HepG2 (cell line): ENCODE measurements around the gene PSRC1. TPM values are rescaled to one million over a fixed set of nuclear protein-coding genes. Genes with fewer than 3 reads are reported as not detected.

ENCODE experiments used
- CENPX ChIP-seq: sonication (generic); formaldehyde crosslinking; IDR thresholded peaks from 2 replicates; pipeline ENCODE4 v1.9.0; 2021; ENCODE audit warnings: mild to moderate bottlenecking, missing genetic modification reagents, moderate library complexity
- FOXC1 ChIP-seq: sonication (generic); formaldehyde crosslinking; IDR thresholded peaks from 2 replicates; pipeline ENCODE4 v1.8.0; 2022; ENCODE audit warnings: mild to moderate bottlenecking, missing genetic modification reagents, borderline replicate concordance
- FUBP1 ChIP-seq: sonication (generic); formaldehyde crosslinking; IDR thresholded peaks from 2 replicates; pipeline ENCODE4 v1.5.1; 2020; ENCODE audit warnings: missing genetic modification reagents, mild to moderate bottlenecking, borderline replicate concordance
- GATAD2A ChIP-seq: IDR thresholded peaks from 2 replicates; pipeline ENCODE4 v1.6.1; 2016
- HNF4G ChIP-seq, 2 experiments: sonication (generic) in 1 of 2; formaldehyde crosslinking in 1 of 2; IDR thresholded peaks; 2 replicates each; pipeline versions ENCODE4 v1.4.0 to v1.6.1; 2011 to 2020; ENCODE audit warnings: borderline replicate concordance in 2 of 2, low read depth in 2 of 2, mild to moderate bottlenecking in 2 of 2, low read length in 1 of 2, missing genetic modification reagents in 1 of 2, moderate library complexity in 1 of 2
- HOXA9 ChIP-seq: sonication (generic); formaldehyde crosslinking; IDR thresholded peaks from 2 replicates; pipeline ENCODE4 v1.8.1; 2022; ENCODE audit warnings: missing genetic modification reagents, mild to moderate bottlenecking, moderate library complexity, borderline replicate concordance
- KLF9 ChIP-seq: IDR thresholded peaks from 2 replicates; pipeline ENCODE4 v1.6.1; 2016; ENCODE audit warnings: low read depth
- POLR2AphosphoS2 ChIP-seq: IDR thresholded peaks from 2 replicates; pipeline ENCODE4 v1.6.1; 2011; ENCODE audit warnings: low read depth, low read length, improper control_type of control experiment
- PRMT3 ChIP-seq: sonication (generic); formaldehyde crosslinking; IDR thresholded peaks from 2 replicates; pipeline ENCODE4 v1.8.1; 2022; ENCODE audit warnings: low read depth, mild to moderate bottlenecking, moderate library complexity, missing genetic modification reagents, borderline replicate concordance
- PRPF4 ChIP-seq: fragments of 200-400 bp; formaldehyde crosslinking; IDR thresholded peaks from 2 replicates; pipeline ENCODE4 v1.6.1; 2016; ENCODE audit warnings: low read length, low read depth; ENCODE audit not compliant: poor library complexity, severe bottlenecking
- RFX5 ChIP-seq: IDR thresholded peaks from 2 replicates; pipeline ENCODE4 v1.6.1; 2011; ENCODE audit warnings: low read depth, low read length, improper control_type of control experiment
- RNF2 ChIP-seq: fragments of 450-650 bp; conservative IDR thresholded peaks from 2 replicates; pipeline ENCODE4 v1.6.1; 2016; ENCODE audit warnings: low read depth
- SRF ChIP-seq: IDR thresholded peaks from 2 replicates; pipeline ENCODE4 v1.6.1; 2011; ENCODE audit warnings: mild to moderate bottlenecking, low read depth, low read length, moderate library complexity
- TAF15 ChIP-seq: fragments of 200-400 bp; formaldehyde crosslinking; IDR thresholded peaks from one replicate; pipeline ENCODE4 v1.6.1; 2018; ENCODE audit warnings: mild to moderate bottlenecking, low read depth, low read length; ENCODE audit not compliant: poor library complexity, severe bottlenecking
- ZEB1 ChIP-seq: IDR thresholded peaks from 2 replicates; pipeline ENCODE4 v1.6.1; 2012; ENCODE audit warnings: mild to moderate bottlenecking, low read depth, inconsistent platforms; ENCODE audit not compliant: insufficient replicate concordance
- ZFAT ChIP-seq: sonication (generic); formaldehyde crosslinking; conservative IDR thresholded peaks from 2 replicates; pipeline ENCODE4 v1.8.1; 2023; ENCODE audit warnings: missing genetic modification reagents, inconsistent platforms
- ZFP36L2 ChIP-seq: sonication (generic); formaldehyde crosslinking; IDR thresholded peaks from 2 replicates; pipeline ENCODE4 v1.4.0; 2020; ENCODE audit warnings: missing genetic modification reagents
- ZNF124 ChIP-seq: sonication (generic); formaldehyde crosslinking; IDR thresholded peaks from 2 replicates; pipeline ENCODE4 v1.4.0; 2020; ENCODE audit warnings: missing genetic modification reagents
- ZNF180 ChIP-seq: sonication (generic); formaldehyde crosslinking; IDR thresholded peaks from 2 replicates; pipeline ENCODE4 v1.4.0; 2020; ENCODE audit warnings: low read depth, missing genetic modification reagents, borderline replicate concordance
- ZNF512B ChIP-seq: sonication (generic); formaldehyde crosslinking; IDR thresholded peaks from 2 replicates; pipeline ENCODE4 v1.5.1; 2020; ENCODE audit warnings: missing genetic modification reagents, mild to moderate bottlenecking, borderline replicate concordance
- ZNF670 ChIP-seq: sonication (generic); formaldehyde crosslinking; IDR thresholded peaks from 2 replicates; pipeline ENCODE4 v1.8.0; 2022; ENCODE audit warnings: mild to moderate bottlenecking, missing genetic modification reagents, borderline replicate concordance
- ZNF709 ChIP-seq: sonication (generic); formaldehyde crosslinking; IDR thresholded peaks from 2 replicates; pipeline ENCODE4 v1.5.0; 2020; ENCODE audit warnings: mild to moderate bottlenecking, missing genetic modification reagents
- ZNF792 ChIP-seq: IDR thresholded peaks from 2 replicates; pipeline ENCODE4 v1.6.1; 2016
- ZSCAN25 ChIP-seq: sonication (generic); formaldehyde crosslinking; IDR thresholded peaks from 2 replicates; pipeline ENCODE4 v1.8.0; 2022; ENCODE audit warnings: mild to moderate bottlenecking, missing genetic modification reagents
- polyA plus RNA-seq, 8 experiments: library from polyadenylated mRNA; depleted of rRNA in 3 of 8; stranded (reverse) in 7 of 8; unstranded in 1 of 8; fragments of >200 nt; fragmentation: Illumina TruSeq in 4 of 8; extraction: Trizol in 4 of 8; gene quantifications; 2 replicates each; pipeline versions ENCODE4 v1.2.1 to v1.2.3, GENCODE V29; 2011 to 2016; ENCODE audit warnings: low read depth in 4 of 8, missing spikeins in 1 of 8, mixed read lengths in 1 of 8; ENCODE audit not compliant: insufficient read depth in 1 of 8
- total RNA-seq, 5 experiments: library from RNA; depleted of rRNA; stranded (reverse); fragments of >200 nt; fragmentation: Illumina TruSeq; extraction: Trizol; gene quantifications; 2 replicates each; pipeline ENCODE4 v1.2.3, GENCODE V29; 2016; ENCODE audit warnings: low read depth in 1 of 5

PSRC1 gene
- total and polyA plus RNA-seq, 2 of the 13 experiments (the other 11 are each of a cell fraction or from before 2014, with no cell fraction given): 28.6 to 30.3 TPM

GRCh38 chr1:109263597-109264378 is 19.2 kb downstream of the PSRC1 start (continued):
- TF ChIP-seq RNF2 (peak; percentile 90), FOXC1 (CRISPR knock-in tag) (no peak; the same call in 1 of the 2 replicates), TAF15 (no peak), POLR2AphosphoS2 (no peak), PRMT3 (CRISPR knock-in tag) (no peak), KLF9 (CRISPR knock-in tag) (0 out of 2 replicates have a peak, but pooled peaks have one; percentile 47), HOXA9 (CRISPR knock-in tag) (no peak), CENPX (CRISPR knock-in tag) (no peak), ZEB1 (peak; percentile 39), ZNF180 (no peak), ZNF512B (CRISPR knock-in tag) (no peak), ZNF670 (no peak), FUBP1 (CRISPR knock-in tag) (no peak), ZSCAN25 (CRISPR knock-in tag) (peak; percentile 83), PRPF4 (peak; percentile 86), ZFAT (no peak), ZNF124 (CRISPR knock-in tag) (peak; percentile 83; the same call in 1 of the 2 replicates), GATAD2A (CRISPR knock-in tag) (peak; percentile 91), HNF4G (IDR thresholded peaks at IDR 0.05; ENCODE audit: borderline replicate concordance, low read depth, low read length) (no peak), HNF4G (CRISPR knock-in tag; IDR thresholded peaks at IDR 0.05; ENCODE audit: borderline replicate concordance, low read depth) (no peak; the same call in 1 of the 2 replicates), ZNF792 (CRISPR knock-in tag) (0 out of 2 replicates have a peak, but pooled peaks have one; percentile 55), SRF (no peak), ZFP36L2 (CRISPR knock-in tag) (no peak), RFX5 (no peak; the same call in 1 of the 2 replicates), ZNF709 (CRISPR knock-in tag) (peak; percentile 54; the same call in 1 of the 2 replicates)
